HK-2 (cell line): ENCODE data around the gene GALNT7.

Experiments
- DNase-seq: peaks from one replicate; pipeline ENCODE4 v3.0.0-alpha.2; 2018; ENCODE audit not compliant: unreplicated experiment

The GALNT7 gene

GRCh38 chr4:173345648-173346047 lies 177.0 kb downstream of the GALNT7 start:
- no peak for DNase-seq

- DNase-seq: peak; percentile 47
Measured at GRCh38 chr4:173346074-173346473, 177.5 kb downstream of the GALNT7 start.

DNA sequence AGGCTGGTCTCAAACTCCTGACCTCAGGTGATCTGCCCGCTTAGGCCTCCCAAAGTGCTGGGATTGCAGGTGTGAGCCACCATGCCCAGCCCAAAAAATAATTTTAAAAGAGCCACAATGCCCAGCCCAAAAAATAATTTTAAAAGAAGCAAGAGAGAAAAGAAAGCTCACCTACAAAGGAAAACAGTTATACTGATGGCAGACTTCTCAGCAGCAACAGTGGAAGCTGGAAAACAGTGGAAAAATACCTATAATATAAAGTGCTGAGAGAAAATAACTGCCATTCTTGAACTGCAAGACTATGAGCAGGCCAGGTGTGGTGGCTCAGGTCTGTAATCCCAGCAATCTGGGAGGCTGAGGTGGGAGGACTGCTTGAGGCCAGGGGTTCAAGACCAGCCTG lies 178.9 kb downstream of the GALNT7 start:
- no peak for DNase-seq

DNA sequence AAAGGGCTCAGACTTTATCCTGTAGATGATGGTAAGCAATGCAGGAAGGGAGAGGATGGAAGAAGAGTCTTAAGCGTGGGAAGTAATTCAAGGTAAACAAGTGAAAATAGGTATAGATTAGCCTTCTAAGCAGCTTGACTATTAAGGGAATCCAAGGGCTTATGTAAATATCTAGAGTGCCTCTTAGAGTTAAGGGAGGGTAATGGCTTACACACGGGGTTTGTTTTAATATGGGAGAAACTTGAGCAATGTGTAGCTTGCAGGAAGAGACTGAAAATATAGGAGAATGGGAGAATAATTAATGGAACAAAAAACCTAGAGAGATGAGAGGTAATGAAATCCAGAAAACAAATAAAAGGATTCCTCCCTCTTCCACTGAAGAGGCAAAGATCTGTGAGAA lies 189.3 kb downstream of the GALNT7 start:
- no peak for DNase-seq

DNA sequence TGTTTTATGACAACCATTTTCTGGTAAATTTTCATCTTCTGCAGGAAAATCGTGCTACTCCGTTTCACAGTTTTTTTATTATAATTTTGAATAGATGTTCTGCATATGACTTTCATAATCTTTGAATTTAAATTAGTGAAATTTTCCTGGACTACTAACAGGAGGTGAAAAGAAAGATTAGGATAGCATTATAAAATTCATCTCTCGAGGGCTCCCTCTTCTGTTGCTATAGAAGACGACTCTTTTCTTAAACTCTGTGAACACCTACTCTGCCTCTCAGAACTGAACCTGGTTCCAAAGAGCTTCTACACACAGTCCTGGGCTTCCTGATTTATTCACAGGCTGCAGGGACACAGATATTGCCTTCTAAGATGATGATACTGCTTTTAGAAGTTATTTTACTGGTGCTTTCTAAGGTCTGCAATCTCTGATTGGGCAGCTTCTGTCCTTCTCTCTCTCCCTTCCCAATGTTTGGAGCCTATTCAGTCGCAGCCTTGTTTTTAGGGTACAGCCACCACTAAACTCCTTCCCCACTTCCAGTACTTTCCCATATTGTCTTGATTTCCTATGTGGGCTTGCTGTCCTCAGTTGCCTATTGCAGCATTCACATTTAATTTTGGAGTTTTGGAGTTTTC lies 192.1 kb downstream of the GALNT7 start:
- no peak for DNase-seq

DNA sequence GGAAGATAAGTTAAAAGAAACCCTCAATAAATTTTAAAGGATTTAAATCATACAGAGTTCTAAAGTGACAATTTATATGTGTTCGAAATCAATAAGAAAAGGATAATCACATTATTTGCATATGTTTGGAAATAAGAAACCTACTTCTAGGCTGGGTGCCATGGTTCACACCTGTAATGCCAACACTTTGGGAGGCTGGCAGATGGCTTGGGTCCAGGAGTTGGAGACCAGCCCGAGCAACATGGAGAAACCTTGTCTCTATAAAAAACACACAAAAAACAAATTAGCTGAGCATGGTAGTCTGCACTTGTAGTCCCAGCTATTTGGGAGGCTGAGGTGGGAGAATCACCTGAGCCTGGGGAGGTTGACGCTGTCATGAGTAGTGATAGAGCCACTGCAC lies 194.1 kb downstream of the GALNT7 start:
- DNase-seq: no peak

GRCh38 chr4:173365359-173365996 lies 196.9 kb downstream of the GALNT7 start:
- DNase-seq: no peak

DNA sequence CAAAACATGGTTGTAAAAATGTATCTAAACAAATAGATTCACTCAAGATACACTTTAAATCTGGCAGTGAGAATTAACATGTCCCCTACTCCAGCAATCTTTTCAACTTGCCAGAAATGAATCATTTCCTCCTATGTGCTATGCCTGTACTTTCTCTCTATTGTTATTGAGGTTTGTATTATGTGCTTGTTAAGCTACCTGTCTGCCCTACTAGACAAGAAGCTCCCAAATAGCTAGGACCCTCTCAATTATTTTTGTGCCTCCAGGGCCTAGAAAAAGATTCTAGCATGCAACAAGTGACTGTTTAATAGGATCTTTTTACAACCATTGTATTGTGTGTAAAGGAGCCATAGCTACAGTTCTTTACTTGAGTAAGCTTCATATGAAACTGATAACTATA lies 198.7 kb downstream of the GALNT7 start:
- DNase-seq: no peak

- DNase-seq: no peak
Measured at GRCh38 chr4:173367946-173368345, 199.3 kb downstream of the GALNT7 start.

DNA sequence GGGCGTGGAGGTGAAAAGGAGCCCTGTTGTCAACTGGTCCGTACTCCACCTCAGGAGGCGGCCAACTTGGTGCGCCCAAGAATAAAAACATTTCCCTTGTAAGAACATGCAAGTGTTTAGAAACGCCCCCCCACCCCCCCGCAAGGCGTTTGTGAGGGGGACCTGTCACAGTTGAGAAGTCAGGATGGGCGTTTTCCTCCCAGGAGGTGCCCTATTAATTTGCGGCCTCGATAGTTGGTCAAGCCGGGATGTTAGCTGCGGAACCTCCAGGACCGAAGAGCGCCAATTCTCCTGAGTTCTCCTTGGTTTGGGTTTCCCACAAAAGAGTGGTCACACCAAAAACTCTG lies 201.5 kb downstream of the GALNT7 start:
- peak; percentile 73 for DNase-seq

- DNase-seq: peak; percentile 99
Measured at GRCh38 chr4:173370477-173371291, 202.1 kb downstream of the GALNT7 start, which contains the start of gene SAP30. TSS of gene SAP30 (plus strand) at chr4:173370954. CDS start at chr4:173371183, 229 bp downstream.

DNA sequence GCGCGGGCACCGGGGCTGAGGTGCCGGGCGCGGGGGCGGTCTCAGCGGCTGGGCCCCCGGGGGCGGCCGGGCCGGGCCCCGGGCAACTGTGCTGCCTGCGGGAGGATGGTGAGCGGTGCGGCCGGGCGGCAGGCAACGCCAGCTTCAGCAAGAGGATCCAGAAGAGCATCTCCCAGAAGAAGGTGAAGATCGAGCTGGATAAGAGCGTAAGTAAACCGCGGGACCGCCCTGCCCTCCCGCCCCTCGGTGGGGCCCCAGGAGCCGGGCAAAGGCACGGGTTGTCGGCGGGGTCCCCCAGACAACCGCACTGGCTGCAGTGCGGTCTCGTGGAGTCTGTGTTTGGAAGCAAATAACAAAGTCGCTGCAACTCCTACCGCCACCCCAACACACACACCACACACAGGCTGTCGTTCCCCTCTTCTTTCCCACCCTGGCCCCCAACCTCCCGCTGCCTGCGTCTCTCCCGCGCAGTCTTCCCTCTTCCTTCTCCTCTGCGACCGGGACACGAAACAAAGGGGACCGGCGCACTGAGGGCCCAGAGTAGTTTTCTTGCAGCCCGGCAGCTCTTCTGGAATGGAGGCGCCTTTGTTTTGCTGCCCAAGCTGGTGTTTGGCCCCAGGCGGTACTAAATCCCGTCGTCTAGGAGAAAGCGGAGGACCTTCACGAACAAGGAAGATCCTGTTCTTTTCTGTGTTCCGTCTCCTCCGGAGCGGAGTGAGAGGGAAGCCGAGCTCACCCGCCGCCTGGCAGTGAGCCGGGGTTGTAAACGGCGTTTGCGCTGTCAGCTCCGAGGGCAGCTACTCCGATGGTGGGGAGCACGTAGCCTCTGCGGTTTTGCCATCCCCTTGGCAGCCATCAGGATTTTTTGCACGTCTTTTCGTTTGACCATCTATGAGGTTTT lies 202.9 kb downstream of the GALNT7 start:
- DNase-seq: peak; percentile 77
